ENCODE results near the gene CCNL2. TPM values are rescaled to one million over a fixed set of nuclear protein-coding genes. Genes with fewer than 3 reads are reported as not detected.

The CCNL2 gene
- total RNA-seq, 6 experiments from 2014 or later, result 80.8 to 127 (median 101) TPM

GRCh38 chr1:1353389-1354151, 45.6 kb downstream of the CCNL2 start:
- Histone ChIP-seq H3K27ac (no peak overlapping the region), H3K36me3 (no peaks in the 10 kb centered on the region), H3K4me3 (no peak overlapping the region), H3K9me3 (no peaks in the 10 kb centered on the region), H3K4me1 (no peaks in the 10 kb centered on the region), H3K27me3 (peaks cover 0 to 5% of the 10 kb centered on the region in 2 donors)
- TF ChIP-seq POLR2A (IDR thresholded peaks at IDR 0.05), result no peak
- no peak for TF ChIP-seq CTCF (IDR thresholded peaks at IDR 0.05)
- ATAC-seq (no peak), DNase-seq (no peak)
- intact Hi-C loops (cut with DNase I), result no loop called here
- 18% methylated on average over 9 of the region's 28 CpGs for WGBS (ENCODE audit: insufficient coverage, low coverage, low lambda C conversion rate, missing lambda C conversion rate)

- Histone ChIP-seq H3K36me3 (no peaks in the 10 kb centered on the region), H3K27me3 (peaks cover 0 to 5% of the 10 kb centered on the region in 2 donors), H3K4me1 (peaks cover 0 to 2% (median 0%) of the 10 kb centered on the region in 4 donors), H3K27ac (no peak overlapping the region), H3K9me3 (no peaks in the 10 kb centered on the region), H3K4me3 (no peak overlapping the region)
- 0% methylated on average over 1 of the region's 5 CpGs for WGBS (ENCODE audit: insufficient coverage, low coverage, low lambda C conversion rate, missing lambda C conversion rate)
- intact Hi-C loops (cut with DNase I), result no loop called here
- DNase-seq (no peak), ATAC-seq (no peak)
- no peak for TF ChIP-seq POLR2A (IDR thresholded peaks at IDR 0.05)
- no peak for TF ChIP-seq CTCF (IDR thresholded peaks at IDR 0.05)
These were observed 46.2 kb downstream of the CCNL2 start for GRCh38 chr1:1352786-1353388.

- H3K4me1 ChIP-seq, result peaks cover 0 to 12% (median 5%) of the 10 kb centered on the region in 4 donors
- no peak overlapping the region for H3K4me3 ChIP-seq
- 80% methylated on average over 2 of the region's 29 CpGs for WGBS (ENCODE audit: insufficient coverage, low coverage, low lambda C conversion rate, missing lambda C conversion rate)
- no peaks in the 10 kb centered on the region for H3K36me3 ChIP-seq
- no peak for DNase-seq
- ATAC-seq, result no peak
- no peaks in the 10 kb centered on the region for H3K9me3 ChIP-seq
- intact Hi-C loops (cut with DNase I), result no loop called here
- TF ChIP-seq POLR2A (IDR thresholded peaks at IDR 0.05), result no peak
- H3K27ac ChIP-seq, result no peak overlapping the region
- peaks cover 0 to 5% of the 10 kb centered on the region in 2 donors for H3K27me3 ChIP-seq
These were observed 47.4 kb downstream of the CCNL2 start for GRCh38 chr1:1351511-1352427.

- TF ChIP-seq CTCF (IDR thresholded peaks at IDR 0.05), result peak; percentile 28 to 40 (median 36)
- peak; percentile 62 for TF ChIP-seq POLR2A (IDR thresholded peaks at IDR 0.05)
- peak within 1 kb of the TSS; percentile 28 to 75 (median 60) for H3K27ac ChIP-seq
- peaks cover 0 to 3% of the 10 kb centered on the region in 2 donors for H3K27me3 ChIP-seq
- H3K9me3 ChIP-seq, result no peaks in the 10 kb centered on the region
- peak within 1 kb of the TSS; percentile 64 to 86 (median 68) for H3K4me3 ChIP-seq
- DNase-seq, result peak in 1 of 3 donors; percentile 70
- H3K36me3 ChIP-seq, result no peaks in the 10 kb centered on the region
- peak; percentile 28 to 63 (median 37) for ATAC-seq
- intact Hi-C loops (cut with DNase I), result no loop called here
- peaks cover 0 to 36% (median 17%) of the 10 kb centered on the region in 4 donors for H3K4me1 ChIP-seq
- WGBS (ENCODE audit: insufficient coverage, low coverage, low lambda C conversion rate, missing lambda C conversion rate), result 0% methylated on average over 26 of the region's 122 CpGs
These were observed 49.7 kb downstream of the CCNL2 start, which contains the start of gene DVL1 for GRCh38 chr1:1349256-1350012. DVL1 (minus strand) TSS chr1:1349418; CDS start chr1:1349065, 353 bp downstream.

Data from right lobe of liver (tissue), 6 donors.